Activated naive CD8-positive, alpha-beta T cell treated with anti-CD3 and anti-CD28 coated beads, Interleukin-2, amount 50 U/mL, for 24 hours (primary cell): ENCODE data around the gene LRTM1.

Experiments used
- ATAC-seq: fragments of 150-1000 bp; cut with Tn5 transposase; one replicate; pipeline ENCODE4 v1.10.0; 2021
- DNase-seq: peaks from one replicate; pipeline ENCODE4 v3.0.0; 2021
- H3K27ac Mint-ChIP-seq: one replicate; pipeline ENCODE4 v1.8.0; 2021; ENCODE audit warnings: mild to moderate bottlenecking, mixed read lengths
- H3K27me3 Mint-ChIP-seq: one replicate; pipeline ENCODE4 v1.8.0; 2021; ENCODE audit warnings: mixed read lengths
- H3K36me3 Mint-ChIP-seq: one replicate; pipeline ENCODE4 v1.8.0; 2021; ENCODE audit warnings: low read depth, mixed read lengths
- H3K4me1 Mint-ChIP-seq: one replicate; pipeline ENCODE4 v1.8.0; 2021; ENCODE audit warnings: mixed read lengths
- H3K4me3 Mint-ChIP-seq: one replicate; pipeline ENCODE4 v1.8.0; 2021; ENCODE audit warnings: mild to moderate bottlenecking, moderate library complexity, mixed read lengths
- H3K9me3 Mint-ChIP-seq: one replicate; pipeline ENCODE4 v1.8.0; 2021; ENCODE audit warnings: mixed read lengths

The LRTM1 gene

GRCh38 chr3:54928046-54928770, at the start of gene LRTM1:
Gene LRTM1 (minus strand): TSS chr3:54928059. CDS start chr3:54927911, 148 bp downstream.
- H3K4me3 Mint-ChIP-seq, result no peak within 1 kb of the TSS
- no peaks in the 10 kb centered on the region for H3K36me3 Mint-ChIP-seq
- no peak for DNase-seq
- no peak within 1 kb of the TSS for H3K27ac Mint-ChIP-seq
- no peak for ATAC-seq
- H3K4me1 Mint-ChIP-seq, result no peaks in the 10 kb centered on the region
- peaks cover 2% of the 10 kb centered on the region for H3K9me3 Mint-ChIP-seq
- no peaks in the 10 kb centered on the region for H3K27me3 Mint-ChIP-seq

DNA sequence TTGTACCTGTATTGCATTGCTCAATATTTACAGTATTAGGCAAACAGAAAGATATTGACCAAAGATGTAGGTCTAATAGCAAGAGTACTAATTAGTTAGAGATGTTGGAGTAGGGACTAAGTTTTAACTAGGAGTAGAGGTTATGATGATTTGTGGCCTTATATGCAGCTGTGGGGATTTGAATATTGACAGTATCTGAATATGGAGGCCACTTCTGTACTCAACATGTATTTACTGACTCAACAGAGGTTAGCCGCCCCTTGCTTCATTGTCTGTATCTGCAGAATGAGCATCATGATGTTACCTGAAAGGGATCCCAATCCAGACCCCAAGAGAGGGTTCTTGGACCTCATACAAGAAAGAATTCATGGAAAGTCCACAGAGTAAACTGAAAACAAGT, 49.6 kb upstream of the LRTM1 start:
- peaks cover 15% of the 10 kb centered on the region for H3K9me3 Mint-ChIP-seq
- DNase-seq (no peak), ATAC-seq (no peak)
- H3K27ac Mint-ChIP-seq, result no peak overlapping the region
- H3K27me3 Mint-ChIP-seq, result no peaks in the 10 kb centered on the region
- H3K36me3 Mint-ChIP-seq, result no peaks in the 10 kb centered on the region
- H3K4me1 Mint-ChIP-seq, result no peaks in the 10 kb centered on the region
- H3K4me3 Mint-ChIP-seq, result no peak overlapping the region

DNA sequence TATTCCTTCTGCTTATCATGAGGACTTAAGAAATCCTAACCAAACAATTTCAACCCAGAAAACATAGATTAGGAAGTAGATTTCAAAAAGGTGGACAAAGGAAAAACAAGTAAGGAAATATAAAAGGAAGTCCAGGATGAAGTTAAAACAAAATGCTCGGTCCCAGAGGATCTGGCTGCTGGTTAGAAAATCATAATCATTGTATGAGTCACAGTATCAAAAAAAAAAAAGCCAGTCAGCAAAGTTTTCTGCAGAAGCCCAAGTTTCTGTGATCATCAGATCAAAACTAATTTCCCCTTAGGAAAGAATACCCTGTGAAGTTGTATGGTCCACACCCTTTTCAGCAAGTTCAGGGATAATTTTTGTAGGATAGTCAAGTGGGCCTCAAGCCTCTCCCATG, 43.0 kb upstream of the LRTM1 start:
- Mint-ChIP-seq H3K27me3 (no peaks in the 10 kb centered on the region), H3K36me3 (no peaks in the 10 kb centered on the region), H3K4me3 (no peak overlapping the region), H3K9me3 (peaks cover 3% of the 10 kb centered on the region), H3K4me1 (no peaks in the 10 kb centered on the region), H3K27ac (no peak overlapping the region)
- DNase-seq, result no peak
- ATAC-seq, result no peak

- H3K36me3 Mint-ChIP-seq, result no peaks in the 10 kb centered on the region
- no peak overlapping the region for H3K4me3 Mint-ChIP-seq
- no peak for DNase-seq
- no peaks in the 10 kb centered on the region for H3K27me3 Mint-ChIP-seq
- ATAC-seq, result no peak
- H3K9me3 Mint-ChIP-seq, result peaks cover 9% of the 10 kb centered on the region
- no peaks in the 10 kb centered on the region for H3K4me1 Mint-ChIP-seq
- no peak overlapping the region for H3K27ac Mint-ChIP-seq
Observed at GRCh38 chr3:54969652-54970051, 41.8 kb upstream of the LRTM1 start.

DNA sequence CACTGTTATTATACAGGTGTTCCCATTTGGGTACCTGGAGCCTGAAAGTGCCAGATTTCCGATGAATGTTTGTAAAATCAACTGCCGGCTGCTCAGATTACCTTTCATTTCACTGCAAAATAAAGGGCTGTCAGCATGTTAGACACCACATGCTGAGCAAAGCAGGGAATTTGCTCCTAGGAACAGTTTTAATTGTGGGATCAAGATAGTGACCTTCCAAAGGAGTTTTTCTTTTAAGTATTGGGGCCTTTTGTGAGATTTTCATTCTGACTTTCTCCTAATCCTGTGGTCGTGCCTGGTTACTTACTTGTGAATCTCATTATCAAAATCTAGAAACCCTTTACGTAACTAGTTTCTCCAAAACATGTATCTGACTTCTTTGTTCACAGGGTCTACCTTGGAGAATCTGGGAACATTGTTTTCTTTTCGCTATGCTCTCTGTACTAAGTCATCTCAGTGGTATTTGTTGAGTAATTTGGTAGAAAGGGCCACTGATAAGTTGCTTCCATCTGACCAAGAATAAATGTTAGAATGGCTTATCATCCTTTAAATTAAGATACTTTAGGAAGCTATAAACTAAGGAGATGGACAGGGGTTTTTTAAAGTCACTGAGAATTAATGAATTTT, 40.8 kb upstream of the LRTM1 start:
- no peak overlapping the region for H3K4me3 Mint-ChIP-seq
- H3K4me1 Mint-ChIP-seq, result no peaks in the 10 kb centered on the region
- peaks cover 9% of the 10 kb centered on the region for H3K9me3 Mint-ChIP-seq
- no peak for DNase-seq
- no peak overlapping the region for H3K27ac Mint-ChIP-seq
- H3K27me3 Mint-ChIP-seq, result no peaks in the 10 kb centered on the region
- ATAC-seq, result no peak
- no peaks in the 10 kb centered on the region for H3K36me3 Mint-ChIP-seq

GRCh38 chr3:54967731-54968161, 39.9 kb upstream of the LRTM1 start:
- no peaks in the 10 kb centered on the region for H3K4me1 Mint-ChIP-seq
- H3K27ac Mint-ChIP-seq, result no peak overlapping the region
- ATAC-seq (no peak), DNase-seq (no peak)
- no peaks in the 10 kb centered on the region for H3K36me3 Mint-ChIP-seq
- H3K27me3 Mint-ChIP-seq, result no peaks in the 10 kb centered on the region
- no peak overlapping the region for H3K4me3 Mint-ChIP-seq
- peaks cover 9% of the 10 kb centered on the region for H3K9me3 Mint-ChIP-seq

DNA sequence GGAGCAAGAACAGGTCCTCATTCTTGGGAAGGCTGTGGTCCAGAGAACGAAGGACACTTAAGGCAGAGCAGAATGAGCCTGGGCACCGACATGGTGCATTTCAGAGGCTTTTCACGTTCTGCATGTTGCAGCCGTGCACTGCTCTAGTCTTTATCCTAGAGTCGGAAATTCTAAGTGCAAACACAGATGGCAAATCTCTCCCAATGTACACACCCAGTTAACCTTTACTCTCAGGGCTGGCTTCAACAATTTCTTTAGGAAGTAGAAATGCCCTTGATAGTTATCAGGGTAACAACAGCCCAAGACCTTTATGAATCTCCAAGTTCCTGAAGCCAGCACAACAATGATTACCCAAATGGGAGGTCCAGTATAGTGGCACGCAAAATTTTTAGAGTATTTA, 39.1 kb upstream of the LRTM1 start:
- no peaks in the 10 kb centered on the region for H3K27me3 Mint-ChIP-seq
- H3K4me1 Mint-ChIP-seq, result no peaks in the 10 kb centered on the region
- no peak overlapping the region for H3K27ac Mint-ChIP-seq
- DNase-seq, result no peak
- no peak for ATAC-seq
- no peaks in the 10 kb centered on the region for H3K36me3 Mint-ChIP-seq
- no peak overlapping the region for H3K4me3 Mint-ChIP-seq
- peaks cover 9% of the 10 kb centered on the region for H3K9me3 Mint-ChIP-seq

DNA sequence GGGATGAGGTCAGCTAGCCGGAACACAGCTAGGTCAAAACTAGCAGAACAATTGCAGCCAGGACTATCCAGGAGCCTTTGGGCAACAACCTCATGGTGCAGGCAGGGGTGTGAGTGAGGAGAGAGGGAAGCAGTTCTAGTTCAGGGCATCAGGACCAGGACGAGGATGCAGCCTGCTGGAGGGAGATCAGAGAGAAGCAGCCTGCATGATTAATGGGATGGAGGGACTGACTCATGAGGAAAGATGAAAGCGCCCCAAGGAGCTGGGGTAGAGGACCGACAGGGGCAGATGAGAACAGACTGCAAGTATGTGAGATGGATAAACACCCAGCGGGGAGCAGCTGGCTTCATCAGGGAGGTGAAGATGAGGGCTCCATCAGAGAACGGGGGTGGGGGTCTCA, 37.9 kb upstream of the LRTM1 start:
- Mint-ChIP-seq H3K4me3 (no peak overlapping the region), H3K27me3 (no peaks in the 10 kb centered on the region), H3K4me1 (no peaks in the 10 kb centered on the region), H3K36me3 (no peaks in the 10 kb centered on the region), H3K9me3 (peaks cover 9% of the 10 kb centered on the region), H3K27ac (no peak overlapping the region)
- ATAC-seq (no peak), DNase-seq (no peak)

DNA sequence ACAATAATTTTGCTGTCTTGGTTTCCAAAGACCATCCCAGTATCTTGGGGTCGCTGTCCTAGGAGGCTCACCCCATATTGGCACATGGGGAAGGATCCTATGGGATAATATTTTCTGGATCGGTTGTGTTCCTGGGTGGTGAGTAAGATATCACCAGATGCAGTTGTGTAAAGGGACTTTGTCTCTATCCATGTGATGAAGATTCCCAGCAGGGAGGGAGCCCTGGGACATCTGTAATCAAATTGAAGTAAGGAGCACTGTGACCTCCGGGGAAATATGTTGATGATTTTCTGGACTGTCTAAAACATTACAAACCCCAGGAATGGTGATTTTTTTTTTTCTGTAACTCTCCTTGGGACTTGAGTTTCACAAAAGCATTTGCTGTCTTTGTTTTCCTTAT, 36.2 kb upstream of the LRTM1 start:
- Mint-ChIP-seq H3K4me1 (no peaks in the 10 kb centered on the region), H3K9me3 (peaks cover 9% of the 10 kb centered on the region)

GRCh38 chr3:54963641-54964040, 35.8 kb upstream of the LRTM1 start:
- Mint-ChIP-seq H3K4me1 (no peaks in the 10 kb centered on the region), H3K27ac (no peak overlapping the region), H3K9me3 (peaks cover 6% of the 10 kb centered on the region), H3K4me3 (no peak overlapping the region), H3K27me3 (no peaks in the 10 kb centered on the region), H3K36me3 (no peaks in the 10 kb centered on the region)
- no peak for DNase-seq
- no peak for ATAC-seq

More for the DNA sequence above, 36.2 kb upstream of the LRTM1 start:
- Mint-ChIP-seq H3K27me3 (no peaks in the 10 kb centered on the region), H3K4me3 (no peak overlapping the region), H3K36me3 (no peaks in the 10 kb centered on the region), H3K27ac (no peak overlapping the region)
- DNase-seq, result no peak
- ATAC-seq, result no peak

GRCh38 chr3:54962200-54962599, 34.3 kb upstream of the LRTM1 start:
- Mint-ChIP-seq H3K36me3 (no peaks in the 10 kb centered on the region), H3K9me3 (peaks cover 6% of the 10 kb centered on the region), H3K27me3 (no peaks in the 10 kb centered on the region), H3K27ac (no peak overlapping the region), H3K4me1 (no peaks in the 10 kb centered on the region), H3K4me3 (no peak overlapping the region)
- DNase-seq, result no peak
- no peak for ATAC-seq

DNA sequence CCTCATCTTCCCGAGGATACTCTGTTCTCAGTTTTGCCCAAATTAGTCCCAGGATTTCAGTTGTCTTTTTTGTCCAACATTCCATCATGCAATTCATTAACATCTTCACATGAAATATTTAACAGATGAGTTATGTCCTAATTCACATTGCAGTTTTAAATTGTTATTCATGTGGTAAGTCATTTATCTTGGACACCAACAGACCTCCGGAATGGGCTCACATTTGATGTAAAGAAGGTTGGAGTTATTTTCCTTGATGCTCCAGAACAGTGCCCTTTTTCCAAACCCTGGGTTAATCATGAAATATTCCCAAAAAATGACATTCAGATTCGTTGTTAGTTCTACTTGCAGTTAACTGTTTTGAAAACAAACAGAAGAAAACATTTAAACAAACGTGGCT, 32.8 kb upstream of the LRTM1 start:
- DNase-seq, result no peak
- no peaks in the 10 kb centered on the region for H3K27me3 Mint-ChIP-seq
- H3K27ac Mint-ChIP-seq, result no peak overlapping the region

GRCh38 chr3:54960082-54960481, 32.2 kb upstream of the LRTM1 start:
- no peak for ATAC-seq

More for the DNA sequence above, 32.8 kb upstream of the LRTM1 start:
- no peaks in the 10 kb centered on the region for H3K36me3 Mint-ChIP-seq
- peaks cover 5% of the 10 kb centered on the region for H3K9me3 Mint-ChIP-seq
- H3K4me1 Mint-ChIP-seq, result no peaks in the 10 kb centered on the region
- ATAC-seq, result no peak
- no peak overlapping the region for H3K4me3 Mint-ChIP-seq

DNA sequence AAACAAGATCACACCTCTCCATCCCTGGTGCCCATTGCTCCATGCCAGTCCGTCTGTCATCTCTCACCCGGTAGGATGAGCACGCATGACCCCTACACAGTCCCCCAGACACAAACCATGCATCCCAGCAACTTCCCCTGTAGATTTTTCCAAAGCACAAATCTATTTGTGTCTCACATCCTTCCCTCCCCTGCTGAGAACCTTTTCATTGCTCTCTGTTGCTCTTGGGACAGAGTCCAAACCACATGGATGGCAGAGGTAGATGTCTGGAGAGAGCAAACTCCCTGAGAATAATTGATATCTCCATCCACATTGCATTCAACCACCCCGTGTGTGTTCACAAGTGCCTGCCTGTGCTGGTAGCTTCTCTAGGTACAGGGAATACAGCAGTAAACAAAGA, 29.9 kb upstream of the LRTM1 start:
- ATAC-seq (no peak), DNase-seq (no peak)
- Mint-ChIP-seq H3K4me3 (no peak overlapping the region), H3K27me3 (no peaks in the 10 kb centered on the region), H3K27ac (no peak overlapping the region), H3K36me3 (no peaks in the 10 kb centered on the region), H3K9me3 (no peaks in the 10 kb centered on the region), H3K4me1 (no peaks in the 10 kb centered on the region)

More at GRCh38 chr3:54960082-54960481, 32.2 kb upstream of the LRTM1 start:
- H3K4me1 Mint-ChIP-seq, result no peaks in the 10 kb centered on the region
- no peak overlapping the region for H3K4me3 Mint-ChIP-seq
- no peak for DNase-seq
- no peaks in the 10 kb centered on the region for H3K9me3 Mint-ChIP-seq
- no peaks in the 10 kb centered on the region for H3K27me3 Mint-ChIP-seq
- H3K36me3 Mint-ChIP-seq, result no peaks in the 10 kb centered on the region
- no peak overlapping the region for H3K27ac Mint-ChIP-seq

GRCh38 chr3:54955941-54956340, 28.1 kb upstream of the LRTM1 start:
- Mint-ChIP-seq H3K4me1 (no peaks in the 10 kb centered on the region), H3K4me3 (no peak overlapping the region), H3K9me3 (no peaks in the 10 kb centered on the region), H3K27ac (no peak overlapping the region), H3K36me3 (no peaks in the 10 kb centered on the region), H3K27me3 (no peaks in the 10 kb centered on the region)
- DNase-seq (no peak), ATAC-seq (no peak)
